ELF-1 (cell line): Measurements from ENCODE around the gene MT3.
"Not testable (repeated sequence)": the region's sequence is repeated elsewhere in the genome, so short reads cannot be mapped to it uniquely, and the experiment has no call there.

ENCODE experiments used
- DNase-seq: peaks from one replicate; pipeline ENCODE4 v3.0.0-alpha.2; 2016; ENCODE audit warnings: low read depth, low spot score

Gene MT3

GRCh38 chr16:56580391-56581048 lies 8.8 kb upstream of the MT3 start:
- DNase-seq: peak; percentile 33

- DNase-seq: not testable (repeated sequence)
Observed at GRCh38 chr16:56582911-56583310, 6.4 kb upstream of the MT3 start.

DNA sequence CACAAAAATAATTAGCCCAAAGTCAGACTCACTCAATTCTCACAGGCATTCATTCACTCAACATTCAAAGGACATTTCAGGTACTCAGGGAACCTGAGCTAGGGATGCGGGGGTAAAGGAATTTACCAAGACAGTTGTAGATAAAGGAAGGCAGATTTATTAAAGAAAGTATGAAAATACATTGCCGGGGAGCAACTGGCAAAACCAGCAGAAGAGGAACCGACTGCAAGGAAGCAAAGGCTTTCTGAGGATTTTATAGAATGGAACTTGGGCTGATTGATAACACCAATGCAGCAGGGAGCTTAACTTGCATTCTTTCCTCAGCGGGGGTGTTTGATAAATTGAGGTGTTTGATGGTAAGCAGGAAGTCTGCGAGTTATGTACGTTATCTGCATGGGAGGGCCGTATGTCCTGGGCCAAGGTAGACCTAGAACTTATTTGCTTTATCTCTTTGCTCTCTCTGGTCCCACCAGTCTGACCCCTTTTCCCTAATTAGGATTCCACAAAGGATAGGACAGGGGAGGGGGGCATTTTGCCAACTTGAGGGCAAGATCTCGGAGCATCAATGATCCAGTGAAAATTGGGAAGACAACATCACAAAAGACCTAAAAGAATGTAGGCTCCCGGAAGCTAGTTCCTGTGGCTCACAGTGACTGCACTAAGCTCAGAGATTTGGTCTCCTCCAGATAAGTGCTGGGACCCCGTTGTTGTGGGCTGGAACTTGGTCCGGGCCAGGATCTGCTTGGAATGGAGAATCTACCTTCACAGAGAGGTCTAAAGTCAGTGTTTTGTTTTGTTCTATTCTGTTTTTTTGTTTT lies 5.8 kb upstream of the MT3 start:
- DNase-seq: no peak

DNA sequence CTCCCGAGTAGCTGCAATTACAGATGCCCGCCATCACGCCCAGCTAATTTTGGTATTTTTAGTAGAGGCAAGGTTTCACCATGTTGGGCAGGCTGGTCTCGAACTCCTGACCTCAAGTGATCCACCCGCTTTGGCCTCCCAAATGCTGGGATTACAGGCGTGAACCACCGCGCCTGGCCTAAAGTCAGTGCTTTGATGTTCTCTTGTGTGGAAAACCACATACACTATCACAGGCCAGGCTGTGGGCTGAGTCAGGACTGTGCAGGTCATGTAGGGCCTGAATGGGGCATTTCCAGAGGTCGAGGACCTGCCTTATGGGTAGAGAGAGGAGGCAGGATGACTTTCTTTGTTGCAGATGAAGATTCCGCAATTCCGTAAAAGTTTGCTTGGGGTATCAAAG lies 5.1 kb upstream of the MT3 start:
- DNase-seq: no peak

- DNase-seq: no peak
Observed at GRCh38 chr16:56588781-56589140, 567 bp upstream of the MT3 start.

- no peak for DNase-seq
Observed at GRCh38 chr16:56591377-56592060, 2.2 kb downstream of the MT3 start.

DNA sequence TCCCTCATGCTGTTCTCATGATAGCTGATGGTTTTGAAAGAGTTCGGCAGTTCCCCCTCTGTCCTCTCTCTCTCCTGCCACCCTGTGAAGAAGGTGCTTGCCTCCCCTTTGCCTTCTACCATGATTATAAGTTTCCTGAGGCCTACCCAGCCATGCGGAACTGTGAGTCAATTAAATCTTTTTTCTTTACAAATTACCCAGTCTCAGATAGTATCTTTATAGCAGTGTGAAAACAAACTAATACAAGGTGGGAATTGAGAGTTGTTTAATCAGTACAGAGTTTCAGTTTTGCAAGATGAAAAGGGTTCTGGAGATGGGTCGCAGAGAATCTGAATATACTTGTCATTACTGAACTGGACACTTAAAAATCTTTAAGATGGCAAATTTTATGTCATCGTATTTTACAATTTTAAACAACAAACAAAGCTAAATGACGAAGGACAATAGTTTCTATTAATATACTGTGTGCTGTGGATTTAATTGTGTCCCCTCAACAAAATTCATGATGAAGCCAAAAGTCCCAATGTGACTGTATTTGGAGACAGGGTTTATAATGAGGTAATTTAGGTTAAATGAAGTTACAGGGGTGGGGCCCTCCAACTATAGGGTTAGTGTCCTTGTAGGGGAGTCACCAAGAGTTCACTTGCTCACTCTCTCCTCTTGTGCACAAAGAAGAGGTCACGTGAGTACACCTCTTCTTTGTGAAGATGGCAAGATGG lies 4.4 kb downstream of the MT3 start:
- no peak for DNase-seq

- no peak for DNase-seq
Observed at GRCh38 chr16:56594292-56594619, 4.9 kb downstream of the MT3 start.

- DNase-seq: no peak
Observed at GRCh38 chr16:56600398-56600999, 11.2 kb downstream of the MT3 start.

- no peak for DNase-seq
Observed at GRCh38 chr16:56601325-56601724, 12.0 kb downstream of the MT3 start.

GRCh38 chr16:56603589-56603988 lies 14.3 kb downstream of the MT3 start:
- DNase-seq: peak; percentile 71

DNA sequence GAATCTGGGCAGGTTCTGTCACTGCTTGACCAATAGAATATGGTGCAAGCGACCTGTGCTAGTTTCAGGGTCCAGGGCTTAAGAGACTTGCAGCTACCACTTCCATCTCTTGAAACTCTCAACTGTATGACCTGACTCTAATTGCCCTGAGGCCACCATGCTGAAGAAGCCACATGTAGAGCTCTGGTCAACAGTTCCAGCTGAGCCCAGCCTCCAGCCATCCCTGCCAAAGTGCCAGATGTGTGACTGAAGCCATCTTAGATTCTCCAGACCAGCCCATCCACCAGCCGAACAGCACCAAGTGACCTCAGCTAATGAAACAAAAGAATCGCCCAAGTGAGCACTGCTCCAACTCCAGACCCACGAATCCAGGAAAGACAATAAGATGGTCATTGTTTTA lies 15.6 kb downstream of the MT3 start:
- no peak for DNase-seq

GRCh38 chr16:56605475-56605874 lies 16.1 kb downstream of the MT3 start:
- DNase-seq: no peak

DNA sequence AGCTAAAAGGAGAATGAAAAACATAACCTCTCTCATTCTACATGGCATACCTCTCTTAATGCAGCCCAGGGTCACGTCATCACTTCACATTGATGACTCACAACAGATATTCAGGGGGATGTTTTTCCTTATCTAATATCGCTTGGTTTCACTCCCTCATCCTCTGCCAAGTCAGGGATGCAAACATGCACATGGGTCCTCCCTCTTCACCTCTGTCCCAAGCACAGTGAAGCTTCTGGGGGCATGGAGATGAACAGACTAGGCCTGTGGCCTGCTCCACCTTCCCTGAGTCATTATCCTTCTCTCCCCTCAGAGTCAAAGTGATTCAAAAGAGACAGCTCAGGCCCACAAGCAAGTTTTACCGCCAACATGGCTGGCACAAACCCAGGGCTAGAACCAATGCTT lies 16.7 kb downstream of the MT3 start:
- DNase-seq: no peak

DNA sequence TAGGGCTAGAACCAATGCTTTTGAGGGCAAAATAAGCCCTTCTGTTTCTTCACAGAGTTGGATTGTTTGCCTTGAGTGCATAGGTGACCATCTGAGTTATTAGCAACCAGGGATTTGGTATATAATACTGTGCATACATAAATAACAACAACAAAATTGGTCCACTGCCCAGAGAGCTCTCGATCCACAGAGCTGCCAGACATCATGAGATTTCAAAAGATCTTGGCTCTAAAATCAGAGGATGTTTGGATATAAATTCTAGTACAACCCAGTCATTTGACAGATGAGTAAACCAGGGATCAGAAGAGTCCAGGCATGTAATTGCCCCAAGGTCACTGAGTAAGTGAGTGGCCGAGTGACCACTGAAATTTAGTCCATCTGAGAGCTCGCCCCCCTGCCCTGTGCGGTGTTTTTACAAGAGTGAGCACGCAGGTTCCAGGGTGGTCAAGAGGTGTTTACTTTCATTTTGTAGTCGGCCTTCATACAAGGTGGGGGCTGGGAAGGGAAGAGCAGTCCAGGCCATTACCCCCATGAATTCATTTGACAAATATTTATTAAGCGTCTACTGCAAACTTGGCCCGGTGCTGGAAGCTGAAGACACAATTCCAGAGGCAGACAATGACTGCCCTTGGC lies 17.3 kb downstream of the MT3 start:
- no peak for DNase-seq

DNA sequence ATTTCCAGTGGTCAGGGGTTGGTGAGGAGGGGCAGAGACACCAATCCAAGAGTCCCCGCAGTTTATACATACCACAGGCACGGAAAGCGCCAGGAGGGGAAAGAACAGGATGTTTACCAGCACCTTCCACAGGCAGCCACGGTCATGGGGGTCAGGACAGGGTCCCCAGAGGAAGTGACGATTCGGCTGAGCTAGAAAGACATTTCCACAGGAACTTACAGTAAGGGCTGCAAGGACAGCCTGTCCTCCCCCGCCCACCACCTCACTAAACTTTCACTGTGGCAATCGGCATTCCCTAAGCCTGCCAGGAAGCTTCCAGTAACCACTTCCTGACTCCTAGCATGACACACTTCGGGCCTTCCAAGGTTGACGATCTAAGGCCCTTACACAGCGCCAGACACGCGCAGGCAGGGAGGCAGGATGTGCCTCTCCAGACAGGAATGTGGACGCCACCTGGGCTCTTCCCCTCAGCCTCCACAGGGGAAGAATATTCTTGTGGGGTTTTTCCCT lies 17.8 kb downstream of the MT3 start:
- DNase-seq: peak; percentile 68

- no peak for DNase-seq
Observed at GRCh38 chr16:56607675-56608042, 18.3 kb downstream of the MT3 start.

DNA sequence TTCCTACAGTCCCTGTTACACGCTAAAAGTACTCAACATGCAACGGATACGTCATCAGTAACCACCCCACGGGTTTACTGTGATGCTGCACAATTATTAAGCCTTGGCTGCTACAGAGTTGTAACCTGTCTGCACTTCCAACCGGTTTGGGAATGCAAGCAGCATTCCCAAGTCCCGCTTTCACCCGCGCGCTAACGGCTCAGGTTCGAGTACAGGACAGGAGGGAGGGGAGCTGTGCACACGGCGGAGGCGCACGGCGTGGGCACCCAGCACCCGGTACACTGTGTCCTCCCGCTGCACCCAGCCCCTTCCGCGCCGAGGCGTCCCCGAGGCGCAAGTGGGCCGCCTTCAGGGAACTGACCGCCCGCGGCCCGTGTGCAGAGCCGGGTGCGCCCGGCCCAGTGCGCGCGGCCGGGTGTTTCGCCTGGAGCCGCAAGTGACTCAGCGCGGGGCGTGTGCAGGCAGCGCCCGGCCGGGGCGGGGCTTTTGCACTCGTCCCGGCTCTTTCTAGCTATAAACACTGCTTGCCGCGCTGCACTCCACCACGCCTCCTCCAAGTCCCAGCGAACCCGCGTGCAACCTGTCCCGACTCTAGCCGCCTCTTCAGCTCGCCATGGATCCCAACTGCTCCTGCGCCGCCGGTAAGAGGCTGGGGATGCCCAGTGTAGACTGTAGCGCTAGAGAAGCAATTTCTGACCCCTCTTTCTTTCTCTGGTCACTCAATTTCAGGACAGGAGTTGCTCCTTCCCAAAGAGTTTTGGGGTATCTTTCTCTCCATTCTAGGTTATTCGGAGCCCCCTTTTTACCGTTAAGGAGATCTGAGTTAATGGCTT lies 18.9 kb downstream of the MT3 start, which contains the start of gene MT2A:
Gene MT2A, plus strand, starts transcription at position 542 of the 833 bp plus-strand sequence. Its CDS starts 72 bp downstream, at position 614.
- peak; percentile 95 for DNase-seq

DNA sequence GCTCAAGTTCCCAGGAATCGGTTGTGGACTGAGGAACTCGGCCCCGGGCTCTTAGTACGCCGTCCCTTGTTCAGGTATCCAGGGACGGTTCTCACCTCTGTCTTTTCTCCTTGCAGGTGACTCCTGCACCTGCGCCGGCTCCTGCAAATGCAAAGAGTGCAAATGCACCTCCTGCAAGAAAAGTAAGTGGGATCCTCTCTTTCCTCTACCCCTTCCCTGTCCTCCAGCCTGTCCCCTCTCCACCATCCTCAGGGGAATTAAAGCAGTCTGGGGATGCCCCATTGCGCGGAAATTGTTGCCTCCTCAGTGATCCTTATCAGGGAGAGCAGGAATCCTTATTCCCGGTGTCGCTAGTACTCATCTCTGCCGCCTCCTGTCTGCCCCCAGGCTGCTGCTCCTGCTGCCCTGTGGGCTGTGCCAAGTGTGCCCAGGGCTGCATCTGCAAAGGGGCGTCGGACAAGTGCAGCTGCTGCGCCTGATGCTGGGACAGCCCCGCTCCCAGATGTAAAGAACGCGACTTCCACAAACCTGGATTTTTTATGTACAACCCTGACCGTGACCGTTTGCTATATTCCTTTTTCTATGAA lies 19.6 kb downstream of the MT3 start:
- peak; percentile 31 for DNase-seq

- no peak for DNase-seq
Observed at GRCh38 chr16:56609463-56609921, 20.2 kb downstream of the MT3 start.
